ENCODE data around the gene HOXD3.

HOXD3 gene

GRCh38 chr2:176211110-176211509, 54.0 kb downstream of the HOXD3 start:
- H3K27me3 ChIP-seq (replicated peaks; ENCODE audit: control insufficient read depth, insufficient read depth, low read length): no peaks in the 10 kb centered on the region
- H3K4me3 ChIP-seq (replicated peaks; ENCODE audit: low read depth, low read length): no peak overlapping the region
- no peak for DNase-seq (ENCODE audit: extremely low read depth, insufficient read length)
- H3K36me3 ChIP-seq (ENCODE audit: control insufficient read depth, insufficient read depth, low read length): no peaks in the 10 kb centered on the region
- TF ChIP-seq CTCF (IDR thresholded peaks at IDR 0.05; ENCODE audit: insufficient read depth, low read length, poor library complexity, severe bottlenecking): no peak

- no peaks in the 10 kb centered on the region for H3K27me3 ChIP-seq (replicated peaks; ENCODE audit: control insufficient read depth, insufficient read depth, low read length)
- no peak for DNase-seq (ENCODE audit: extremely low read depth, insufficient read length)
- TF ChIP-seq CTCF (IDR thresholded peaks at IDR 0.05; ENCODE audit: insufficient read depth, low read length, poor library complexity, severe bottlenecking): no peak
- no peak overlapping the region for H3K4me3 ChIP-seq (replicated peaks; ENCODE audit: low read depth, low read length)
- no peaks in the 10 kb centered on the region for H3K36me3 ChIP-seq (ENCODE audit: control insufficient read depth, insufficient read depth, low read length)
Measured at GRCh38 chr2:176212276-176212675, 55.2 kb downstream of the HOXD3 start.

GRCh38 chr2:176213406-176213805, 56.3 kb downstream of the HOXD3 start:
- Histone ChIP-seq H3K27me3 (replicated peaks; ENCODE audit: control insufficient read depth, insufficient read depth, low read length) (no peaks in the 10 kb centered on the region), H3K4me3 (replicated peaks; ENCODE audit: low read depth, low read length) (no peak overlapping the region), H3K36me3 (ENCODE audit: control insufficient read depth, insufficient read depth, low read length) (no peaks in the 10 kb centered on the region)
- no peak for DNase-seq (ENCODE audit: extremely low read depth, insufficient read length)
- no peak for TF ChIP-seq CTCF (IDR thresholded peaks at IDR 0.05; ENCODE audit: insufficient read depth, low read length, poor library complexity, severe bottlenecking)
